GM06990 (cell line): ENCODE measurements around the gene P2RX7.

Experiments used
- DNase-seq: peaks from one replicate; pipeline ENCODE4 v3.0.0-alpha.2; 2011; ENCODE audit not compliant: insufficient read length; ENCODE audit errors: extremely low read depth
- H3K27me3 ChIP-seq: replicated peaks from 2 replicates; pipeline ENCODE4 v1.6.0; 2011; ENCODE audit warnings: low read length; ENCODE audit not compliant: control insufficient read depth, insufficient read depth
- H3K36me3 ChIP-seq: 2 replicates; pipeline ENCODE4 v1.5.1; 2011; ENCODE audit warnings: low read length; ENCODE audit not compliant: control insufficient read depth, insufficient read depth
- H3K4me3 ChIP-seq: replicated peaks from 2 replicates; pipeline ENCODE4 v1.5.1; 2011; ENCODE audit warnings: low read depth, mild to moderate bottlenecking, control low read depth, low read length
- CTCF ChIP-seq: IDR thresholded peaks from 2 replicates; pipeline ENCODE4 v1.5.1; 2011; ENCODE audit warnings: low read length, control low read depth, mild to moderate bottlenecking, inconsistent platforms; ENCODE audit not compliant: insufficient read depth, poor library complexity, severe bottlenecking

P2RX7 gene

GRCh38 chr12:121117226-121117777 lies 15.4 kb upstream of the P2RX7 start:
- Histone ChIP-seq H3K36me3 (no peaks in the 10 kb centered on the region), H3K4me3 (no peak overlapping the region), H3K27me3 (no peaks in the 10 kb centered on the region)
- DNase-seq = no peak
- TF ChIP-seq CTCF = no peak

GRCh38 chr12:121120323-121120722 lies 12.4 kb upstream of the P2RX7 start:
- no peak for DNase-seq
- H3K36me3 ChIP-seq = no peaks in the 10 kb centered on the region
- no peak overlapping the region for H3K4me3 ChIP-seq
- TF ChIP-seq CTCF = no peak
- H3K27me3 ChIP-seq = no peaks in the 10 kb centered on the region

GRCh38 chr12:121120989-121121755 lies 11.5 kb upstream of the P2RX7 start:
- TF ChIP-seq CTCF = no peak
- no peak overlapping the region for H3K4me3 ChIP-seq
- no peak for DNase-seq
- H3K36me3 ChIP-seq = no peaks in the 10 kb centered on the region
- no peaks in the 10 kb centered on the region for H3K27me3 ChIP-seq

- no peak for DNase-seq
- Histone ChIP-seq H3K27me3 (no peaks in the 10 kb centered on the region), H3K4me3 (no peak overlapping the region), H3K36me3 (no peaks in the 10 kb centered on the region)
- TF ChIP-seq CTCF = no peak
These were observed 10.9 kb upstream of the P2RX7 start for GRCh38 chr12:121121805-121122204.

- DNase-seq = no peak
- no peak for TF ChIP-seq CTCF
- no peak overlapping the region for H3K4me3 ChIP-seq
- H3K36me3 ChIP-seq = no peaks in the 10 kb centered on the region
- H3K27me3 ChIP-seq = no peaks in the 10 kb centered on the region
These were observed 9.2 kb upstream of the P2RX7 start for GRCh38 chr12:121123488-121123887.
